CD14-positive monocyte (primary cell): ENCODE measurements around the gene SLC2A9. TPM values are rescaled to one million over a fixed set of nuclear protein-coding genes. Genes with fewer than 3 reads are reported as not detected.

Source experiments
- DNase-seq, 3 donors: peaks; one replicate each; pipeline ENCODE4 v3.0.0-alpha.2; 2011 to 2022
- H2AFZ ChIP-seq: 2 replicates; pipeline ENCODE4 v1.6.0; 2012; ENCODE audit warnings: mild to moderate bottlenecking, low read depth, low read length, inconsistent platforms; ENCODE audit not compliant: insufficient read depth, poor library complexity, severe bottlenecking
- H3K27ac ChIP-seq, 2 donors: 1 replicate in 1 of 2; 2 replicates in 1 of 2; pipeline ENCODE4 v1.5.1; 2012 to 2013; ENCODE audit warnings: low read length in 2 of 2, control low read depth in 1 of 2, inconsistent platforms in 1 of 2, low read depth in 1 of 2, mild to moderate bottlenecking in 1 of 2
- H3K27me3 ChIP-seq, 2 donors: one replicate each; pipeline versions ENCODE4 v1.6.0 to v1.6.1; 2011 to 2013; ENCODE audit warnings: low read length in 2 of 2; ENCODE audit not compliant: control insufficient read depth in 2 of 2, insufficient read depth in 2 of 2
- H3K36me3 ChIP-seq, 2 donors: replicated peaks in 1 of 2; 1 replicate in 1 of 2; 2 replicates in 1 of 2; pipeline versions ENCODE4 v1.5.1 to v1.6.1; 2012 to 2013; ENCODE audit warnings: low read length in 2 of 2, control low read depth in 1 of 2, inconsistent platforms in 1 of 2, mild to moderate bottlenecking in 1 of 2; ENCODE audit not compliant: insufficient read depth in 2 of 2, control insufficient read depth in 1 of 2
- H3K4me1 ChIP-seq, 2 donors: 1 replicate in 1 of 2; 2 replicates in 1 of 2; pipeline versions ENCODE4 v1.5.1 to v1.6.1; 2012 to 2013; ENCODE audit warnings: low read length in 2 of 2, control low read depth in 1 of 2, inconsistent platforms in 1 of 2, mild to moderate bottlenecking in 1 of 2, moderate library complexity in 1 of 2; ENCODE audit not compliant: insufficient read depth in 2 of 2, control insufficient read depth in 1 of 2
- H3K4me2 ChIP-seq: replicated peaks from 2 replicates; pipeline ENCODE3; 2012; ENCODE audit warnings: low read length, moderate library complexity, mild to moderate bottlenecking; ENCODE audit not compliant: poor library complexity, severe bottlenecking; ENCODE audit errors: extremely low read depth
- H3K4me3 ChIP-seq, 3 experiments: fragments of 200-600 bp in 1 of 3; sonication (generic) in 1 of 3; replicated peaks in 1 of 3; 1 replicate in 2 of 3; 2 replicates in 1 of 3; pipeline ENCODE4 v1.5.1; 2011 to 2013; ENCODE audit warnings: low read length in 3 of 3, mild to moderate bottlenecking in 3 of 3, control low read depth in 2 of 3, low read depth in 2 of 3, inconsistent platforms in 1 of 3, moderate library complexity in 1 of 3
- H3K79me2 ChIP-seq: 2 replicates; pipeline ENCODE4 v1.6.0; 2012; ENCODE audit warnings: mild to moderate bottlenecking, control low read depth, inconsistent platforms, low read length, moderate library complexity; ENCODE audit not compliant: insufficient read depth
- H3K9ac ChIP-seq: 2 replicates; pipeline ENCODE4 v1.6.0; 2017; ENCODE audit warnings: low read length, mild to moderate bottlenecking; ENCODE audit not compliant: insufficient read depth, poor library complexity, severe bottlenecking
- H3K9me3 ChIP-seq, 2 donors: replicated peaks in 1 of 2; 1 replicate in 1 of 2; 2 replicates in 1 of 2; pipeline versions ENCODE4 v1.5.1 to v1.6.1; 2012 to 2013; ENCODE audit warnings: low read length in 2 of 2, control low read depth in 1 of 2; ENCODE audit not compliant: control insufficient read depth in 1 of 2, insufficient read depth in 1 of 2
- H4K20me1 ChIP-seq: 2 replicates; pipeline ENCODE4 v1.6.0; 2012; ENCODE audit warnings: mild to moderate bottlenecking, low read length, control low read depth, moderate library complexity; ENCODE audit not compliant: insufficient read depth
- H3K27ac Mint-ChIP-seq, 7 donors: one replicate each; pipeline ENCODE4 v1.8.0; 2020; ENCODE audit warnings: mild to moderate bottlenecking in 7 of 7, mixed read lengths in 7 of 7, moderate library complexity in 6 of 7, inconsistent platforms in 2 of 7
- H3K27me3 Mint-ChIP-seq, 3 donors: one replicate each; pipeline ENCODE4 v1.8.0; 2021 to 2022; ENCODE audit warnings: low read depth in 3 of 3, mild to moderate bottlenecking in 3 of 3, mixed read lengths in 3 of 3, moderate library complexity in 3 of 3, inconsistent platforms in 1 of 3
- H3K36me3 Mint-ChIP-seq, 2 donors: one replicate each; pipeline ENCODE4 v1.8.0; 2020; ENCODE audit warnings: mixed read lengths in 2 of 2, inconsistent platforms in 1 of 2, mild to moderate bottlenecking in 1 of 2
- H3K4me1 Mint-ChIP-seq: one replicate; pipeline ENCODE4 v1.8.0; 2020; ENCODE audit warnings: mild to moderate bottlenecking, mixed read lengths
- H3K4me3 Mint-ChIP-seq, 2 donors: one replicate each; pipeline ENCODE4 v1.8.0; 2020; ENCODE audit warnings: mild to moderate bottlenecking in 2 of 2, mixed read lengths in 2 of 2, moderate library complexity in 1 of 2
- H3K9me3 Mint-ChIP-seq, 7 donors: one replicate each; pipeline ENCODE4 v1.8.0; 2020 to 2022; ENCODE audit warnings: mixed read lengths in 7 of 7, mild to moderate bottlenecking in 6 of 7, moderate library complexity in 6 of 7, inconsistent platforms in 2 of 7
- WGBS: methylation state at CpG from one replicate; pipeline ENCODE4 v1.1.5; 2013; ENCODE audit warnings: missing lambda C conversion rate; ENCODE audit not compliant: insufficient coverage; 5-methylcytosine and 5-hydroxymethylcytosine counted together
- intact Hi-C, 2 donors: fragments of 100-400 bp; cut with micrococcal nuclease; formaldehyde crosslinking; loops; one replicate each; pipeline versions ENCODE4 v1.15.0 to v1.15.1; 2023
- polyA plus RNA-seq, 3 donors: library from polyadenylated mRNA; depleted of rRNA in 1 of 3; unstranded in 2 of 3; stranded (reverse) in 1 of 3; fragments of 300-500 nt in 2 of 3; fragments of >200 nt in 1 of 3; fragmentation: Illumina TruSeq in 2 of 3; gene quantifications; 1 replicate in 2 of 3; 2 replicates in 1 of 3; pipeline ENCODE4 v1.2.3, GENCODE V29; 2012 to 2021
- TF ChIP-seq, protein P1 (sequence below): fragments of 200-600 bp; IDR thresholded peaks from one replicate; pipeline ENCODE4 v1.8.0; 2022; ENCODE audit warnings: antibody characterized with exemption, mild to moderate bottlenecking

The SLC2A9 gene
- polyA plus RNA-seq, 3 donors, result 27.3 to 38.6 (median 34.7) TPM

DNA sequence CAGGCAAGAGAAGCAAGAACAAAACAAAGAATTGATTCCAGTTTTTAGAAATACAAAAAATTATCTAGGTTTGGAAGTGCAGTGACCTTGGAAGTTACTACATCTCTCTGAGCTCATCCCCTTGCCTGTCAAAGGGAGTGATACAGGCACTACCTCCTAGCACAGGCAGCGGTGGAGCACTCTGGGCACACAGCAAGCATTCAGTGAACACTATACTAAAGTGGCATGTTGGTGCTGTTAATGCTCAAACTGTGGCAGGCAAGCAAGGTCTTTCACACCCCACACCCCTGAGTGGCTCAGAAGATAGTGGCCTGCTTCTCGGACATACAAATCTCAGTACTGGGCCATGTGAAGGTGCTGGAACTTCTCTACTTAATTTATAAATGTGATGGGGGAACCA is 188.7 kb downstream of the SLC2A9 start:
- intact Hi-C loops, result no loop called here
- Mint-ChIP-seq H3K27me3 (no peaks in the 10 kb centered on the region), H3K27ac (no peak overlapping the region), H3K36me3 (peaks cover 80 to 93% of the 10 kb centered on the region in 2 donors), H3K9me3 (no peaks in the 10 kb centered on the region), H3K4me1 (no peaks in the 10 kb centered on the region), H3K4me3 (no peak overlapping the region)
- no peaks in the 10 kb centered on the region for H3K27me3 ChIP-seq
- WGBS, result no CpG with 5 or more reads among the region's 2 CpGs
- no peak overlapping the region for H3K27ac ChIP-seq
- no peak for DNase-seq
- TF ChIP-seq, protein P1, sequence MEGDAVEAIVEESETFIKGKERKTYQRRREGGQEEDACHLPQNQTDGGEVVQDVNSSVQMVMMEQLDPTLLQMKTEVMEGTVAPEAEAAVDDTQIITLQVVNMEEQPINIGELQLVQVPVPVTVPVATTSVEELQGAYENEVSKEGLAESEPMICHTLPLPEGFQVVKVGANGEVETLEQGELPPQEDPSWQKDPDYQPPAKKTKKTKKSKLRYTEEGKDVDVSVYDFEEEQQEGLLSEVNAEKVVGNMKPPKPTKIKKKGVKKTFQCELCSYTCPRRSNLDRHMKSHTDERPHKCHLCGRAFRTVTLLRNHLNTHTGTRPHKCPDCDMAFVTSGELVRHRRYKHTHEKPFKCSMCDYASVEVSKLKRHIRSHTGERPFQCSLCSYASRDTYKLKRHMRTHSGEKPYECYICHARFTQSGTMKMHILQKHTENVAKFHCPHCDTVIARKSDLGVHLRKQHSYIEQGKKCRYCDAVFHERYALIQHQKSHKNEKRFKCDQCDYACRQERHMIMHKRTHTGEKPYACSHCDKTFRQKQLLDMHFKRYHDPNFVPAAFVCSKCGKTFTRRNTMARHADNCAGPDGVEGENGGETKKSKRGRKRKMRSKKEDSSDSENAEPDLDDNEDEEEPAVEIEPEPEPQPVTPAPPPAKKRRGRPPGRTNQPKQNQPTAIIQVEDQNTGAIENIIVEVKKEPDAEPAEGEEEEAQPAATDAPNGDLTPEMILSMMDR, result no peak
- H3K9ac ChIP-seq, result no peak overlapping the region
- no peak overlapping the region for H2AFZ ChIP-seq
- no peaks in the 10 kb centered on the region for H3K4me1 ChIP-seq
- no peaks in the 10 kb centered on the region for H3K9me3 ChIP-seq
- no peaks in the 10 kb centered on the region for H4K20me1 ChIP-seq
- no peak overlapping the region for H3K4me2 ChIP-seq
- H3K79me2 ChIP-seq, result no peaks in the 10 kb centered on the region
- peaks cover 53 to 90% of the 10 kb centered on the region in 2 donors for H3K36me3 ChIP-seq
- H3K4me3 ChIP-seq, result no peak overlapping the region

DNA sequence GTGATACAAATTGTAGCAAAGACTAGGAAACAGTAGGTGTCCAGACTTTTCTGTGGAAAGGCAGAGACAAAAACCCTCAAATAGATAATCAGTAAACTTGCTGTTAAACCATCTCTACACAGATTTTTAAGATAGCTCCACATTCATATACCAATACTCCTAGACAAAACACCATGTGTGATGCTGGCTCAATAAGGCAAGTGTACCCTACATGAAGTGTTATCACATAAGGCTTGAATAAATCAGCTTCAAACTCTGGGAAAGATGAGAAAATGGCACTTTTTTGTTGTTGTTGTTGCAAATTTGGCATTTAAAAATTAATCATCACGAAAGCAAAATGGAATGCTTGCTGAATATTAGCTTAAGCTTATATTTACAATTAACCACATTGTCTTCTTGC is 194.7 kb downstream of the SLC2A9 start:
- Histone ChIP-seq H3K4me2 (no peak overlapping the region), H3K9me3 (no peaks in the 10 kb centered on the region), H3K4me1 (no peaks in the 10 kb centered on the region), H3K36me3 (peaks cover 42 to 89% of the 10 kb centered on the region in 2 donors), H3K4me3 (no peak overlapping the region), H4K20me1 (no peaks in the 10 kb centered on the region), H3K27ac (no peak overlapping the region), H2AFZ (no peak overlapping the region), H3K79me2 (no peaks in the 10 kb centered on the region), H3K9ac (no peak overlapping the region), H3K27me3 (no peaks in the 10 kb centered on the region)
- no peaks in the 10 kb centered on the region for H3K4me1 Mint-ChIP-seq
- peaks cover 83 to 90% of the 10 kb centered on the region in 2 donors for H3K36me3 Mint-ChIP-seq
- peaks cover 0 to 1% (median 0%) of the 10 kb centered on the region in 7 donors for H3K9me3 Mint-ChIP-seq
- H3K27me3 Mint-ChIP-seq, result no peaks in the 10 kb centered on the region
- H3K27ac Mint-ChIP-seq, result no peak overlapping the region
- no peak overlapping the region for H3K4me3 Mint-ChIP-seq
- TF ChIP-seq, protein P1, result no peak
- WGBS, result no CpG with 5 or more reads among the region's 1 CpG
- no peak for DNase-seq
- intact Hi-C loops, result no loop called here
